DMS53 (cell line): ENCODE data around the gene UPK3A.

Source experiments
- DNase-seq: peaks from one replicate; lab custom pipeline; 2025; lab: John Stamatoyannopoulos, UW

Gene UPK3A

GRCh38 chr22:45329530-45329936, 44.8 kb downstream of the UPK3A start:
- DNase-seq: no peak

DNA sequence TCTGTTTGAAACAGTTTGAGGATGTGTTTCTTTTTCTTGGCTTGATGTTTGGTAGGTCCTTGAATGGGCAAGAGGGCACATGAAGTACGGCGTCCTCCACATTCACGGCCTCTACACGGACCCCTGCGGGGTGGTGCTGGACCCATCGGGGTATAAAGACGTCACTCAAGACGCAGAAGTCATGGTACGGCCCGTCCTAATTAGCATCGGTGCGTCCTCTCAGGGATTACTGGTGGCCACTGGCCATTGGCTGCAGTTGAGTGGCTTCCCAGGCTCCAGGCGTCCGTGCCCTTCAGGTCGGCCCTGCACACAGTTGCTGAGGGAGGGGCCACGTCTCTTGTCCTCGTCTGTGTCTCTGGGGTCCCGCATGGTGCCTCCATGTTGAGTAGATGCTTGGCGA, 45.8 kb downstream of the UPK3A start:
- DNase-seq: no peak

- DNase-seq: no peak
Measured at GRCh38 chr22:45331486-45331885, 46.7 kb downstream of the UPK3A start.

DNA sequence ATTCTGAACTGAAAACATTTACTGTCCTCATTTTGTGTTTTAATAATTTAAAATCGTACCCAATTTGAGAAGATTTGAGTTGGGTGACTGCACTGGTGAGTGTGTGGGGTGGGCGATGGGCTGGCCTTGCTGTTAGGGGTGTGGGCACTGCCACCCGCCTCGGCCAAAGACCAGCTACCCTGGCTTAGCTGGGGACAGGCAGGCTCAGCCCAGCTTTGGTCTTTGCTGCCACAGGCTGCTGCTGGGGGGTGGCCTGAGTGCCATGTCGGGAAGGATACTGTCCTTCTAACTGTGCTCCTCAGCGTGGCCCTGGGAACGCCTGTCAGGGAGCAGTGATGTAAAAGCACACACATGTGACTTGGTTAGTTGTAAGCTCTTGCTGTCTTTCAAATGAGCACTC, 47.3 kb downstream of the UPK3A start:
- no peak for DNase-seq

GRCh38 chr22:45334068-45334467, 49.3 kb downstream of the UPK3A start:
- DNase-seq: no peak

DNA sequence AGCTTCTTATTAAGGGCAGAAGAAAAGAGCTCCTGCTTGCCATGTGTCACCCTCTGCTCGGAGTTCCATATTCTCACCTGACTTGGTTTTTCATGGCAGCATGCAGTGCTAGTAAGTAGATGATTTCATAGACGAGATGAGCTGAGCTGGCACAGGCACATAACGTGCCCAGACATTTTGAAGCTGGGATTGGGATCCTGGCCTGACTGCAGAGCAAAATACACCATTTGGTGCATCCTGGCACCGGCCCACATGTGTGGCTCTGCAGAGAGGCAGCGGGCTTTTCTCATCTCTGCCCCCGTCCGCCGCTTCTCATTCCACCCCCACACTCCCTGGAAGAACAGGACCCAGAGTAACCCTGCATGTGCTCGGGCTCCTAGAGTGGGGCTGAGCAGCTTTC, 49.8 kb downstream of the UPK3A start:
- no peak for DNase-seq

DNA sequence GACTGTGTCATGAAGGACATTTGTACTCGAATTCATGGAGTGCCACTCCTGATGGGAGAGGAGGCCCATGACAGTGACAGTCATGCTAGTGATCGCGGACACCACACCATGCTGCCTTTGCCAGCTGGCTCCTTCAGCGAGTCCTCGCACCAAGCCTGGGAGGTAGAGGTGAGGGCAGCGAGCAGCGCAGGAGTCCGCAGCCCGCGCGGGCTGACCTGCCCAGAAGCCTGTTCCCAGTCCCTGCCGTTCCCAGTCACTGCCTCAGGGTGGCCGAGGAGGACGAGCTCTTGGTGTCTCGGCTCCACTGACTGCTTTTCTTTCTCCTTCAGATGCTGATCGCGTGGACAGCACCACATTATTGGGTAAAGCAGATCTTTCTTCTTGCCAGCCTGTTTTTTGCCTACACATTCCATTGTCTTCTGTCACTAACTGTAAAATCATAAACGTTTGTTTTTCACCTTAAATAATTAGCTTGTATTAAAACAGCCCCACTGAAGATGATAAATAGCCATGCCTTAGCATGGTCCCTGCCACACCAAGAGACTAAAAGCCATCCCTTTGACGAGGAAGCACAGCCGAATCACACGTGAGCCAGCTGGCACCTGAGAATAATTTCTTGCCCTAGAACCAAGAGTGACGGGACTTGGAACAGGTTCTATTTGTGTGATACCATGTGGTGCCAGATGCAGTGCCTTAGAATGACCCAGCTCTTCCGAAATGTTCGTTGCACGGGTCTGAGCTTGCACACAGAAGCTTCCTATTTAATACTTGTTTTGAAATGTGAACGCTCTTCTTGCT, 50.5 kb downstream of the UPK3A start:
- DNase-seq: no peak

- no peak for DNase-seq
Measured at GRCh38 chr22:45335854-45336522, 51.2 kb downstream of the UPK3A start.

DNA sequence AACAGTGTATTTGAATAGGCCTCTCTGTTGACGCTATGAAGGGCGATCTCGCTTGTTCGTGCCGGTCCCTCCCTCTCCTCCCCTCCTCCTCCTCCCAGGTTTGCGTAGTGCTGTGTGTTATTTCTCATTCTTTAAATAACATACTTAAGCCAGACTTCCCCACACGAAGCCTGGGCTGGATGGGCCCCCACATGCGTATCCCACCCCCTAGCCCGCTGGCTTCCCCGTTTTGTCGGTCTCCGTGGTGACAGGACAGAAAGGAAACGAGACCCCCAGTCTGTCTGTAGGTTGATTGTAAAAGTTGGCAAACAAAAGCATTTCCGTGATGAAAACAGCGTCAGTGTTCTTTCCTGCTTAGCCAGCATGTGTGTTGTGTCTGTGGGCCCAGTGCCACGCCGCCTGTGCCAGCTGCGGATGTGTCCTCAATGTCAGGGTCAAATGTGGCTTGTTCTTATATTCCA, 52.3 kb downstream of the UPK3A start:
- no peak for DNase-seq

DNA sequence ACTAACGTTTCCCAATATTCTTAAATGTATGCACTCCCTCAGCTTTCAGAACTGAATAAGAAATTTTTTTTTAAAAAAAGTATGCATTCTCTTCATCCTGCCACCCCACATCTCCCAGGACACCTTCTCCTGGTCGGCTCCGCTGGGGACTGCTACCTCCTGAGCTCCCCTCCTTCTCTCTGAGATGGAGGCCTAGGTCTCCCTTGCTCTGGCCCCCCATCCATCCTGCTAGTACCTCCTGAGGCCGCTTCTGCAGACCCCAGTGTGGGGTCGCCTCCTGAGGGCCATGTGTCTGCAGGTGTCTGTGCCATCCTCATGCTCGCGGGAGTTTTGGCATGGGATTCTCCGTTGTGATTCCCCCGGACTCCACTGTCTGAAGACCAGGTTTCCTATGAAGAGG, 52.8 kb downstream of the UPK3A start:
- no peak for DNase-seq

DNA sequence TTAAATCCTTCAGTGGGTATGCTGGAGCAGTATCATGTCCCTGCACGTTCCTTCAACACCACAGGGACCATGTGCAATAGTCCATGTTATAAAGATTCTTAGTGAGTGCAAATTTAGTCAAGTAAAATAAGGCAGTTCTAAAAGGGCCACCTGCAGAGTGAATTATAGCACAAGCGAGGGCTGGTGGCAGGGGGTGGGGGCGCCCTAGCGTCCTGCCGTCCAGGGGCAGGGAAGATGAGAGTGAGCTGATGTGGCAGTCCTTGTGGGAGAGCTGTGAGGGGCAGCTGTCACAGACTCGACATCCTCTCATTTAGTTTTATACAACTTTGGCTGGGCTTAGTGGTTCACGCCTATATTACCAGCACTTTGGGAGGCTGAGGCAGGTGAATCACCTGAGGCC, 54.0 kb downstream of the UPK3A start:
- DNase-seq: no peak

DNA sequence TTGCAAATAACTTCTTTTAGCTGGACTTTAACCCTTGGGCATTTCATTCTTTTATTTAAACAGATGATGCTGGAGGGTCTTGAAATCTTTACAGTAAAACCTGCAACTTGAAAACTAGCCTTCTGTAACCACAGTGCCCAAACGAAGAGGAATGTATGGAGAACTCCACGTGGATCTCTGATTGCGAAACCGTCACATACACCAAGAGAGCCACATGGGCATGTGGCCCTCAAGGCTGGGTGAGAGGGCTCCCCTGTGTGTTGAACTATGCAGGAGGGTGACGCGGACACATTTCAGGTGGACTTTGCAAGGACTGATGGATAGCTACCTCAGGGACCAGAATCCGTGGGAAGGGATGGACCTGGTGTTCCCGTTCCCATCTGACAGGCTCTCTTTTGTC, 55.6 kb downstream of the UPK3A start:
- no peak for DNase-seq

GRCh38 chr22:45341498-45341897, 56.7 kb downstream of the UPK3A start:
- DNase-seq: no peak

- no peak for DNase-seq
Measured at GRCh38 chr22:45343143-45343542, 58.4 kb downstream of the UPK3A start.

DNA sequence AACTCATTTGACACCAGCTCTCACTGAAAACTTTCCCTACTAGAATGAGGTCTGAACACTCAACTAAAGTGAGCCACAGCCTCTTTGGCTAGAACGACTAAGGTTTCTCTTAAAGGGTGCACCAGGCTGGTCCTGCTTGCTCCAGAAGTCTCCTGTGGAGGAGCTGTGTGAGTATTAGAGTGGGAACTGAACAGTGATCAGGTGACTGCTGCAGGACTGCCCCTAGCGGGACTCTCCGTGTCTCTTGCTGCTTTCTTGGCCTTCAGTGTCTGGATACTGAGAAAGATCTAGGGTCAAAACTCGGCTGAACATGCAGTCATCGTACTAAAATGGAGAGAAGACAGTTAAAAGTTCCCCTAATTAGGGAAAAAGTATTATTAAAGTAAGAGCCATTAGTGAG, 59.6 kb downstream of the UPK3A start:
- peak; percentile 5 for DNase-seq
